NCI-H2196 (cell line): ENCODE data around the gene VDAC1.
"Not testable (repeated sequence)": the region's sequence is repeated elsewhere in the genome, so short reads cannot be mapped to it uniquely, and the experiment has no call there.

Experiments used
- DNase-seq: peaks from one replicate; lab custom pipeline; 2025; ENCODE audit not compliant: unreplicated experiment; lab: John Stamatoyannopoulos, UW

VDAC1 gene, protein sequence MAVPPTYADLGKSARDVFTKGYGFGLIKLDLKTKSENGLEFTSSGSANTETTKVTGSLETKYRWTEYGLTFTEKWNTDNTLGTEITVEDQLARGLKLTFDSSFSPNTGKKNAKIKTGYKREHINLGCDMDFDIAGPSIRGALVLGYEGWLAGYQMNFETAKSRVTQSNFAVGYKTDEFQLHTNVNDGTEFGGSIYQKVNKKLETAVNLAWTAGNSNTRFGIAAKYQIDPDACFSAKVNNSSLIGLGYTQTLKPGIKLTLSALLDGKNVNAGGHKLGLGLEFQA

GRCh38 chr5:134004626-134005416 is at the start of gene VDAC1:
Gene VDAC1 (minus strand): TSS chr5:134004975. CDS start chr5:133993012, 11,963 bp downstream.
- peak; percentile 75 for DNase-seq

- peak; percentile 23 for DNase-seq
These were observed 49.1 kb upstream of the VDAC1 start for GRCh38 chr5:134053840-134054338.

- DNase-seq, result no peak
These were observed 48.6 kb upstream of the VDAC1 start for GRCh38 chr5:134053314-134053839.

- DNase-seq, result no peak
These were observed 46.5 kb upstream of the VDAC1 start for GRCh38 chr5:134051305-134051704.

GRCh38 chr5:134048864-134049263 is 44.1 kb upstream of the VDAC1 start:
- no peak for DNase-seq

GRCh38 chr5:134047687-134048056 is 42.9 kb upstream of the VDAC1 start:
- no peak for DNase-seq

DNA sequence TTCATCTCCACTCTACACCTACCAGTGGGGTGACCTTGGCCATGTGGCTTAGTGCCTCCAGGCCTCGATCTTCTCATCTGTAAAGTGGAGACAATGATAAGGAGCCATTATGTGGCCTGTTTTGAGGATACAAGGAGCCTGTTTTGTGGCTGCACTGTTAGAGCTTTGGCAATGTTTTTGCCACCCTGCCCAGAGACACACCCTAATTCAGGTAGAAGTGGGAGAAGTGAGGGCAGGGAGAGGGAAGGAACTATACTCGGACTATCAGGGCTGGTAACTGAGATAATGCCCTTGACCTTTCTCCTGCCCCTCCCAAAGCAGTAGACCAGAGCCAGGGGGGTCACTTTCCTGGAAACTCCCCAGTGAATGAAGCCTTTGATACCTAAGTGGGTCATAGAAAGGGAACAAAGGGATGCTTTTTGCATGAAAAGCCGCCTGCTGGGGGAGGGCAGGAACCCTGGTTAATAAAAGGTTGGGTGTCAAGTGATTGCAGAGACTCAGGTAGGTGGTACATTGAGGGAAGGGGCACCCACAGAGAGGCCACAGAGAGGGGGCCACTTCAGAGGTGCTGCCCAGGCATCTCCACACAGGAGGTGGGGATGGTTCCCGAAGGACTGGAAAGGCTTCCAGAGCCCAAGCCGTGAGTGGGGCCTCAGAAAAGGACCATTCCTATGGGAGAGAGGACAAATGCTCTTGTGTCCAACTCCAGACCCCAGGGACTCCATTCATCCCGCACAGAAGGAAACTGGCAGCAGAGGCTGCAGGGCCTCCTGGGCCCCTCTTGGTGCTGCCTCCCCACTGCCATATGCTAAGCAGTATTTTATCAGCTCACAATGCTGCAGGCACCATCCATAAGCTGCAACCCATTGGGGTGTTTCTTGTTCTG is 42.3 kb upstream of the VDAC1 start:
- DNase-seq, result no peak

GRCh38 chr5:134046330-134046729 is 41.6 kb upstream of the VDAC1 start:
- DNase-seq, result no peak

DNA sequence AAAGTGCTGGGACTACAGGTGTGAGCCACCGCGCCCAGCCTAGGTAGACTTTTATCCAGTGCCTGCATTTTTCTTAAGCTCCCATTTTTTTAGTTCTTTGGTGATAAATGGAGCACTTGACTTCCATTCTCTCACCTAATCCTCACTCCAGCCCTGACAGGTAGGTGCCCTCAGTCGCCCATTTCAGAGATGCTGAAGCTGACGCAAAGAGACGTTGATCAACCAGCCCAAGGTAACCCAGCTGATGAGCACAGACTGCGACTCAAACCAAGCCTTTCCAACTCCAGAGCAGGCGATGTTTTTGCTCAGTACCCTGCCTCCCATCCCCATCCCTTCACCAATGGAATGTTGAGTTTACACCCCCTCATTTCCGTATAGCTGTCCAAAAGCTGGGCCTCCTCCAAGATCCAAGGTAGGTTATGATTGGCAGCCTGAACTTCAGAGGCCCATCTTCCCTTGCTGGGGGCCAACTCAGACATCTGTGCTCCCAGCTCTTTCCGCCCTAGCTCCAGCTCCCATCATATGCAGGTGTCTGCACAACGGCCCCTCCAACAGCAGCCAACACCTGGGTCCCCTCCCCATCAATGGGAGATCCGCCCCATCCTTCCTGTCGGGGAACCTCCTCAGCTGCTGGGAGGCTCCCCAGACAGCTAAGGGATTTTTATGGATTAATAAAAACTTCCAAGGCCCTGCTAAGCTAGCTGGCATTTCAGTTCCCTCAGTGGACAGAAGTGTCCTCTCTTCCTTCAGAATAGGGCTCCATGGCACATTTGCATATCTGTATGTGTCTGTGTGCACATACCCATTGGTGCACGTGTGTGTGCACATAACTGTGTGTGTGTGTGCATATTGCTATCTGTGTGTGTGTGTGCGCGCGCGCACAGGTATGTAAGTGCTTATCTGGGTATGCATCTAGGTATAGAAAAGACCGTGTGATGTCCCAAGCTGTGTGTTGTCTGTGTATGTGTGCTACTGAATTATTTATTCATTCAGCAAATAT is 39.3 kb upstream of the VDAC1 start:
- DNase-seq, result no peak

DNA sequence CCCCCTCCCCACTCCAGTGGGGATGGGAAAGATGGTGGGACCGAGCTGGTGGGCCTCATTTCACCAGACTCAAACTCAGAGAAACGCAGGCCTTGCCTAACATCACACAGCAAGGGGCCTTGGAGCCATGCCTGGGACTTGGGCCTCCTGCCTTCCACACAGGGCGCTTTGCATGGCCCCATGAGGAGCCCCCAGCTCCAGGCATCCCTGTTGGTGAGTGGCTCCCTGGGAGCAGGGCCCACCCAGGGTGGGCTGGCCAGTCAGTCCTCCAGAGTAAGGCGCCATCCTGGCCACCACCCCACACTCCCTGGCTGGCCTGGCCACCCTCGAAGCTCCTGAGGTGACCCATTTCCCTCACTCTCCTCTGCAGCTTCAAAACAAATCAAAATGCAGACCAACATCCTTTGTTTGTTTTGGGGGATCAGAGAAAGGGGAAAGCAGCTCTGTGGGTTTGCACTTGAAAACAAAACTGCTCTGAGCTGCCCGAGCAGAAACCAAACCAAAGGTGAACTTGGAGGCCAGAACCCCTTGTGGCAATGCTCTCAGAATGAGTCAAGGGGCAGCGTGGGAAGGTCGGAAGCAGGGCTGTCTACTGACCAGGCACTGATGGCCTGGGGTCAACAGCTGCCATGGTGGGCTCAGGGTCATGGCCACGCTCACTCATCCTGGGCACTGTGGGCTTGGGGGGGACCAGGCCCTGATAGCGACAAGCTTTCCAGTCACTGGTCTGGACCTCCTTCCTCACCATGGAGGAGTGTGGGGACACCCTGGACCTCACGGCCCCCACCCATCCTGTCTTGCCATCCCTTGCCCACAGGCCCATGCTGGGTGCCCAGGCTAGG is 37.0 kb upstream of the VDAC1 start:
- DNase-seq, result no peak

- DNase-seq, result no peak
These were observed 33.4 kb upstream of the VDAC1 start for GRCh38 chr5:134038138-134038537.

DNA sequence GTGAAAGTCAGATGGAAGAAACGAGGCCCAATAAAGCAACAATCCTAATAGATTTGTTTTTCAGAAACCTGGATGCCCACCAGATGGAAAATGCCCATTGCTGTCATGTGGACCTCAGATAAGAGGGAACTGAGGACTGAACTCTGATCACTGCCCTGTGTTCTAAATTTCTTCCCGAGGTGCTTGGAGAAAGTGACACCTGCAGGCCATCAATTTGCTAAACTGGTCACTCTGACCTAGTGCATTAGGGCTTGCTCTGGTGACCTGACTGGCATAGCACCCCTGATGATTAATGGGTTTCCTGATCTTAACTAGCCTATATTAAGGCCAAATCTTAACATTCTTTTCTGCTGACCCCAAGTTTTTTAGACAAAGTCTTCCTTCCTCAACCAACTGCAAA is 32.4 kb upstream of the VDAC1 start:
- no peak for DNase-seq

DNA sequence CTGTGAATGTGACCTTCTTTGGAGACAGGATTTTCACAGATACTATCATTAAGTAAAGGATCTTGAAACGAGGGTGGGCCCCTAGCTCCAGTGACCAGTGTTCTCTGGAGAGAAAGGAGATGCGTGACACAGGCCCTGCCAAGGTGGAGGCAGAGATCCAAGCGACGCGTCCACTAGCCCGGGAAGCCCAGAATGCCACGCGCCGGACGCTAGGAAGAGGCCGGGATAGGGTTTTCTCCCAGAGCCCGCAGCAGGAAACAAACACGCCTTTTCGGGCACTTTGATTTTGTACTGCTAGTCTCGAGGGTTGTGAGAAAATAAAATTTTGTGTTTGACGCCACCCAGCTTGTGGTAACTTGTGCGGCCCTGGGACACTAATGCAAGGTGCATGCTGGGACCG is 29.6 kb upstream of the VDAC1 start:
- no peak for DNase-seq

- not testable (repeated sequence) for DNase-seq
These were observed 25.7 kb upstream of the VDAC1 start for GRCh38 chr5:134030303-134030964.

DNA sequence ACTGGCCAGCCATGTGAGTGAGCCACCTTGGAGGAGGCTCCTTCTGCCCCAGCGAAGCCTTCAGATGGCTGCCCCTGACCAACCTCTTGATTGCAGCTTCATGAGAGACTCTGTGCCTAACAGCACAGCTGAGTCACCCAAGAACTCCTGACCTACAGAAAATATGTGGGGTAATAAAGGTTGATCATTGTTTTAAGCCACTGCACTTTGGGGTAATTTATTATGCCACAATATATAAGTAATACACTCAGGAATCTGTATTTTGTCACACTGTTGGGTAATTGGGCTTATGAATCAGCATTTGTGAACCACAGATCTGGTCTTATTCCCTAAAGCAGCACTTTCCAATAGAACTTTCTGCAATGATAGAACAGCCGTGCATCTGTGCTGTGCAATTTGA is 24.4 kb upstream of the VDAC1 start:
- no peak for DNase-seq

- DNase-seq, result no peak
These were observed 23.7 kb upstream of the VDAC1 start for GRCh38 chr5:134028496-134028895.

DNA sequence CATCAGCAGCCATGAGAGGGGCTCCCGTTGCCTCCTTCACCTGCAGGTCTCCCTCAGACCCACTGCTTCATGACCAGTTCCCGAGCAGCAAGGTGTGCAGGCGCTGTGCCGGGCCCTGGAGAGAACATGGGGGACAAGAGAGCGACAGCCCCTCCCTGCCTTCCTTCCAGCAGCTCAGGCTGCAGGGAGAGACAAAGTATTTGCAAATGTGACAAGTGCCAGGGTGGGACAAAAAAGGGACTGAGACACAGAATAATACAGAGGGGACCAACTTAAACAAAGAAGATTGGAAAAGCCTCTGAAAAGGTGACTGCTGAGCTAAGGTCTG is 22.5 kb upstream of the VDAC1 start:
- DNase-seq, result no peak

- DNase-seq, result peak; percentile 42
These were observed 21.9 kb upstream of the VDAC1 start for GRCh38 chr5:134026521-134027287.
